ENCODE results near the gene IKZF1. TPM values are rescaled to one million over a fixed set of nuclear protein-coding genes. Genes with fewer than 3 reads are reported as not detected.

Gene IKZF1
- total RNA-seq, 1 experiment from 2014 or later = 2.3 TPM

DNA sequence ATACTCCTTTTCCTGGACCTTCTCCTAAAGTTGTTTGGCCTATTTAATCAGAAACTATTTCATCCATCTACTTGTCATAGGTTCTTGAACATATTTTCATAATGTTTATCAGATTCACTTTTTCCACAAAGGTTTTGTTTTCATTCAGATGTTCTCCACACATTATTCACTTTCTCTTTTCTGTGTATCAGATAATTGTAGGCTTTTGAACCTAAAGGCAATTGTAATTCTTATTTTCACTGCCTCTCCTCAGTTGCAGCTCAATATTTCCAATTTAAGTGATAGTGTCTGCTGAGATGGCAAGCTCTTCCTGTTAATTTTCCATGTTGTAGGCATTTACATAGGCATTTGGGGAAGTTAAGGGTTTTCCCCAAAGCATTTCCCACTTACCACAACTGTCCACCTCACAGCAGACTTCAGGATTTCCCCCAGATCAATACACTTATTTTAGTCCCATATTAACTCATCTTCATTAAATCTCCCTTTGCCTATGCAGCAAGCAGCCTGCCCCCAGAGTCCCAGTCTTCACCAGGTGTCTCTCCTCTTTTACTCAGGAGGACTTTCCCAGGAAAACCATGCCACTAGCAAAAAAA, 12.3 kb upstream of the IKZF1 start:
- Mint-ChIP-seq H3K4me1 (no peaks in the 10 kb centered on the region), H3K27me3 (ENCODE audit: low read depth) (no peaks in the 10 kb centered on the region), H3K9me3 (no peaks in the 10 kb centered on the region), H3K36me3 (no peaks in the 10 kb centered on the region), H3K4me3 (no peak overlapping the region), H3K27ac (no peak overlapping the region)
- ATAC-seq (no peak), DNase-seq (ENCODE audit: low spot score) (no peak)
- ChIA-PET CTCF (interaction anchor here (0.6 kb wide), 1 partner anchor 50 kb away, joined by 3 read pairs; no protein-coding TSS in a partner anchor), POLR2A (no interaction called here)
- TF ChIP-seq, protein P1, sequence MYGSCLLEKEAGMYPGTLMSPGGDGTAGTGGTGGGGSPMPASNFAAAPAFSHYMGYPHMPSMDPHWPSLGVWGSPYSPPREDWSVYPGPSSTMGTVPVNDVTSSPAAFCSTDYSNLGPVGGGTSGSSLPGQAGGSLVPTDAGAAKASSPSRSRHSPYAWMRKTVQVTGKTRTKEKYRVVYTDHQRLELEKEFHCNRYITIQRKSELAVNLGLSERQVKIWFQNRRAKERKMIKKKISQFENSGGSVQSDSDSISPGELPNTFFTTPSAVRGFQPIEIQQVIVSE (CRISPR knock-in tag; IDR thresholded peaks at IDR 0.05; ENCODE audit: borderline replicate concordance) = no peak
- no peak for TF ChIP-seq MXD4 (CRISPR knock-in tag; IDR thresholded peaks at IDR 0.05; ENCODE audit: borderline replicate concordance)
- no peak for TF ChIP-seq NFATC4 (CRISPR knock-in tag; IDR thresholded peaks at IDR 0.05)
- TF ChIP-seq ZNF671 (CRISPR knock-in tag; IDR thresholded peaks at IDR 0.05) = no peak
- TF ChIP-seq, protein P2, sequence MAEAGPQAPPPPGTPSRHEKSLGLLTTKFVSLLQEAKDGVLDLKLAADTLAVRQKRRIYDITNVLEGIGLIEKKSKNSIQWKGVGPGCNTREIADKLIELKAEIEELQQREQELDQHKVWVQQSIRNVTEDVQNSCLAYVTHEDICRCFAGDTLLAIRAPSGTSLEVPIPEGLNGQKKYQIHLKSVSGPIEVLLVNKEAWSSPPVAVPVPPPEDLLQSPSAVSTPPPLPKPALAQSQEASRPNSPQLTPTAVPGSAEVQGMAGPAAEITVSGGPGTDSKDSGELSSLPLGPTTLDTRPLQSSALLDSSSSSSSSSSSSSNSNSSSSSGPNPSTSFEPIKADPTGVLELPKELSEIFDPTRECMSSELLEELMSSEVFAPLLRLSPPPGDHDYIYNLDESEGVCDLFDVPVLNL (CRISPR knock-in tag; IDR thresholded peaks at IDR 0.05; ENCODE audit: borderline replicate concordance, low read depth) = no peak

DNA sequence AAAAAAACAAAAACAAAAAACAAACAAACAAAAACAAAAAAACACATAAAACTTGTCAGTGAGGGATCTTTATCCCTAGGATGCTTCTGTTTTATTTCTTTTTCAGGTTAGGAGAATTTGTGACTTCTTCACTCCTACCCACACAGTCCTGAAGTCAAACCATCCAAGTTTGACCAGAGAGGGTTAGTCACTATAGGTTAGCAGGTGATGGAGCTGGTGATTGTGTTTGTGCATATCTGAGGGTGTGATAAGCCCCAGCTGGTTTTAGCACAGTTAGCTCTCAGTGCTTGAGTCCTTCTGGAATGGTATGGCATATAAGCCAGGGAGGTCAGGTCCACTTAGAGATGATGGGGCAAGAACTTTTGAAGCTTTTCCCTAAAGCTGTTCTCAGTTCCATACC, 11.8 kb upstream of the IKZF1 start:
- ATAC-seq = no peak
- ChIA-PET CTCF (interaction anchor here (0.6 kb wide), 1 partner anchor 50 kb away, joined by 3 read pairs; no protein-coding TSS in a partner anchor), POLR2A (no interaction called here)
- no peak overlapping the region for H3K27ac Mint-ChIP-seq
- no peak for TF ChIP-seq EMX1 (CRISPR knock-in tag; IDR thresholded peaks at IDR 0.05)
- TF ChIP-seq MXD4 (CRISPR knock-in tag; IDR thresholded peaks at IDR 0.05; ENCODE audit: borderline replicate concordance) = no peak
- TF ChIP-seq, protein P2 (CRISPR knock-in tag; IDR thresholded peaks at IDR 0.05; ENCODE audit: borderline replicate concordance, low read depth) = no peak
- no peak for TF ChIP-seq ESRRA (CRISPR knock-in tag; IDR thresholded peaks at IDR 0.05; ENCODE audit: borderline replicate concordance)
- no peak for TF ChIP-seq ZNF423 (CRISPR knock-in tag; IDR thresholded peaks at IDR 0.05)
- TF ChIP-seq, protein P3, sequence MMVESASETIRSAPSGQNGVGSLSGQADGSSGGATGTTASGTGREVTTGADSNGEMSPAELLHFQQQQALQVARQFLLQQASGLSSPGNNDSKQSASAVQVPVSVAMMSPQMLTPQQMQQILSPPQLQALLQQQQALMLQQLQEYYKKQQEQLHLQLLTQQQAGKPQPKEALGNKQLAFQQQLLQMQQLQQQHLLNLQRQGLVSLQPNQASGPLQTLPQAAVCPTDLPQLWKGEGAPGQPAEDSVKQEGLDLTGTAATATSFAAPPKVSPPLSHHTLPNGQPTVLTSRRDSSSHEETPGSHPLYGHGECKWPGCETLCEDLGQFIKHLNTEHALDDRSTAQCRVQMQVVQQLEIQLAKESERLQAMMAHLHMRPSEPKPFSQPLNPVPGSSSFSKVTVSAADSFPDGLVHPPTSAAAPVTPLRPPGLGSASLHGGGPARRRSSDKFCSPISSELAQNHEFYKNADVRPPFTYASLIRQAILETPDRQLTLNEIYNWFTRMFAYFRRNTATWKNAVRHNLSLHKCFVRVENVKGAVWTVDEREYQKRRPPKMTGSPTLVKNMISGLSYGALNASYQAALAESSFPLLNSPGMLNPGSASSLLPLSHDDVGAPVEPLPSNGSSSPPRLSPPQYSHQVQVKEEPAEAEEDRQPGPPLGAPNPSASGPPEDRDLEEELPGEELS (CRISPR knock-in tag; IDR thresholded peaks at IDR 0.05) = no peak
- TF ChIP-seq, protein P4, sequence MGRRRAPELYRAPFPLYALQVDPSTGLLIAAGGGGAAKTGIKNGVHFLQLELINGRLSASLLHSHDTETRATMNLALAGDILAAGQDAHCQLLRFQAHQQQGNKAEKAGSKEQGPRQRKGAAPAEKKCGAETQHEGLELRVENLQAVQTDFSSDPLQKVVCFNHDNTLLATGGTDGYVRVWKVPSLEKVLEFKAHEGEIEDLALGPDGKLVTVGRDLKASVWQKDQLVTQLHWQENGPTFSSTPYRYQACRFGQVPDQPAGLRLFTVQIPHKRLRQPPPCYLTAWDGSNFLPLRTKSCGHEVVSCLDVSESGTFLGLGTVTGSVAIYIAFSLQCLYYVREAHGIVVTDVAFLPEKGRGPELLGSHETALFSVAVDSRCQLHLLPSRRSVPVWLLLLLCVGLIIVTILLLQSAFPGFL (CRISPR knock-in tag; IDR thresholded peaks at IDR 0.05; ENCODE audit: borderline replicate concordance) = no peak
- TF ChIP-seq, protein P5, sequence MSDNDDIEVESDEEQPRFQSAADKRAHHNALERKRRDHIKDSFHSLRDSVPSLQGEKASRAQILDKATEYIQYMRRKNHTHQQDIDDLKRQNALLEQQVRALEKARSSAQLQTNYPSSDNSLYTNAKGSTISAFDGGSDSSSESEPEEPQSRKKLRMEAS (CRISPR knock-in tag; IDR thresholded peaks at IDR 0.05) = no peak
- TF ChIP-seq, protein P6, sequence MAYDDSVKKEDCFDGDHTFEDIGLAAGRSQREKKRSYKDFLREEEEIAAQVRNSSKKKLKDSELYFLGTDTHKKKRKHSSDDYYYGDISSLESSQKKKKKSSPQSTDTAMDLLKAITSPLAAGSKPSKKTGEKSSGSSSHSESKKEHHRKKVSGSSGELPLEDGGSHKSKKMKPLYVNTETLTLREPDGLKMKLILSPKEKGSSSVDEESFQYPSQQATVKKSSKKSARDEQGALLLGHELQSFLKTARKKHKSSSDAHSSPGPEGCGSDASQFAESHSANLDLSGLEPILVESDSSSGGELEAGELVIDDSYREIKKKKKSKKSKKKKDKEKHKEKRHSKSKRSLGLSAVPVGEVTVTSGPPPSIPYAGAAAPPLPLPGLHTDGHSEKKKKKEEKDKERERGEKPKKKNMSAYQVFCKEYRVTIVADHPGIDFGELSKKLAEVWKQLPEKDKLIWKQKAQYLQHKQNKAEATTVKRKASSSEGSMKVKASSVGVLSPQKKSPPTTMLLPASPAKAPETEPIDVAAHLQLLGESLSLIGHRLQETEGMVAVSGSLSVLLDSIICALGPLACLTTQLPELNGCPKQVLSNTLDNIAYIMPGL (CRISPR knock-in tag; IDR thresholded peaks at IDR 0.05) = no peak
- TF ChIP-seq, protein P7, sequence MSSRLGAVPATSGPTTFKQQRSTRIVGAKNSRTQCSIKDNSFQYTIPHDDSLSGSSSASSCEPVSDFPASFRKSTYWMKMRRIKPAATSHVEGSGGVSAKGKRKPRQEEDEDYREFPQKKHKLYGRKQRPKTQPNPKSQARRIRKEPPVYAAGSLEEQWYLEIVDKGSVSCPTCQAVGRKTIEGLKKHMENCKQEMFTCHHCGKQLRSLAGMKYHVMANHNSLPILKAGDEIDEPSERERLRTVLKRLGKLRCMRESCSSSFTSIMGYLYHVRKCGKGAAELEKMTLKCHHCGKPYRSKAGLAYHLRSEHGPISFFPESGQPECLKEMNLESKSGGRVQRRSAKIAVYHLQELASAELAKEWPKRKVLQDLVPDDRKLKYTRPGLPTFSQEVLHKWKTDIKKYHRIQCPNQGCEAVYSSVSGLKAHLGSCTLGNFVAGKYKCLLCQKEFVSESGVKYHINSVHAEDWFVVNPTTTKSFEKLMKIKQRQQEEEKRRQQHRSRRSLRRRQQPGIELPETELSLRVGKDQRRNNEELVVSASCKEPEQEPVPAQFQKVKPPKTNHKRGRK (CRISPR knock-in tag; IDR thresholded peaks at IDR 0.05; ENCODE audit: borderline replicate concordance) = no peak
- no peak for TF ChIP-seq MYBL2 (CRISPR knock-in tag; IDR thresholded peaks at IDR 0.05)
- no peak for TF ChIP-seq TP53 (CRISPR knock-in tag; IDR thresholded peaks at IDR 0.05)
- no peak for TF ChIP-seq HMGA2 (CRISPR knock-in tag; IDR thresholded peaks at IDR 0.05)
- no peak for TF ChIP-seq ATF1 (CRISPR knock-in tag; IDR thresholded peaks at IDR 0.05)
- no peak for TF ChIP-seq ZNF396 (CRISPR knock-in tag; IDR thresholded peaks at IDR 0.05; ENCODE audit: borderline replicate concordance)
- TF ChIP-seq CBFB (CRISPR knock-in tag; IDR thresholded peaks at IDR 0.05; ENCODE audit: low read depth) = no peak
- no peak for TF ChIP-seq ZNF138 (CRISPR knock-in tag; conservative IDR thresholded peaks at IDR 0.05)
- TF ChIP-seq, protein P8, sequence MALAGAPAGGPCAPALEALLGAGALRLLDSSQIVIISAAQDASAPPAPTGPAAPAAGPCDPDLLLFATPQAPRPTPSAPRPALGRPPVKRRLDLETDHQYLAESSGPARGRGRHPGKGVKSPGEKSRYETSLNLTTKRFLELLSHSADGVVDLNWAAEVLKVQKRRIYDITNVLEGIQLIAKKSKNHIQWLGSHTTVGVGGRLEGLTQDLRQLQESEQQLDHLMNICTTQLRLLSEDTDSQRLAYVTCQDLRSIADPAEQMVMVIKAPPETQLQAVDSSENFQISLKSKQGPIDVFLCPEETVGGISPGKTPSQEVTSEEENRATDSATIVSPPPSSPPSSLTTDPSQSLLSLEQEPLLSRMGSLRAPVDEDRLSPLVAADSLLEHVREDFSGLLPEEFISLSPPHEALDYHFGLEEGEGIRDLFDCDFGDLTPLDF (CRISPR knock-in tag; IDR thresholded peaks at IDR 0.05) = no peak
- no peak for TF ChIP-seq JAZF1 (CRISPR knock-in tag; IDR thresholded peaks at IDR 0.05)
- no peak for DNase-seq (ENCODE audit: low spot score)
- no peaks in the 10 kb centered on the region for H3K9me3 Mint-ChIP-seq
- no peaks in the 10 kb centered on the region for H3K36me3 Mint-ChIP-seq
- no peaks in the 10 kb centered on the region for H3K27me3 Mint-ChIP-seq (ENCODE audit: low read depth)
- H3K4me3 Mint-ChIP-seq = no peak overlapping the region
- H3K4me1 Mint-ChIP-seq = no peaks in the 10 kb centered on the region

All from WTC11 (cell line).